ENCODE results near the gene SLC2A10.

GRCh38 chr20:46672543-46673148, 36.8 kb upstream of the SLC2A10 start:
- TF ChIP-seq, protein P1, sequence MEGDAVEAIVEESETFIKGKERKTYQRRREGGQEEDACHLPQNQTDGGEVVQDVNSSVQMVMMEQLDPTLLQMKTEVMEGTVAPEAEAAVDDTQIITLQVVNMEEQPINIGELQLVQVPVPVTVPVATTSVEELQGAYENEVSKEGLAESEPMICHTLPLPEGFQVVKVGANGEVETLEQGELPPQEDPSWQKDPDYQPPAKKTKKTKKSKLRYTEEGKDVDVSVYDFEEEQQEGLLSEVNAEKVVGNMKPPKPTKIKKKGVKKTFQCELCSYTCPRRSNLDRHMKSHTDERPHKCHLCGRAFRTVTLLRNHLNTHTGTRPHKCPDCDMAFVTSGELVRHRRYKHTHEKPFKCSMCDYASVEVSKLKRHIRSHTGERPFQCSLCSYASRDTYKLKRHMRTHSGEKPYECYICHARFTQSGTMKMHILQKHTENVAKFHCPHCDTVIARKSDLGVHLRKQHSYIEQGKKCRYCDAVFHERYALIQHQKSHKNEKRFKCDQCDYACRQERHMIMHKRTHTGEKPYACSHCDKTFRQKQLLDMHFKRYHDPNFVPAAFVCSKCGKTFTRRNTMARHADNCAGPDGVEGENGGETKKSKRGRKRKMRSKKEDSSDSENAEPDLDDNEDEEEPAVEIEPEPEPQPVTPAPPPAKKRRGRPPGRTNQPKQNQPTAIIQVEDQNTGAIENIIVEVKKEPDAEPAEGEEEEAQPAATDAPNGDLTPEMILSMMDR (IDR thresholded peaks at IDR 0.05), result no peak
- no peak for TF ChIP-seq TCF7L2 (IDR thresholded peaks at IDR 0.05; ENCODE audit: low read depth, low read length)

Measured in Panc1 (cell line).